Kidney tubule cell (primary cell): ENCODE measurements around the gene PRSS50.
"Not testable (repeated sequence)": the region's sequence is repeated elsewhere in the genome, so short reads cannot be mapped to it uniquely, and the experiment has no call there.

Experiments
- DNase-seq: peaks from one replicate; pipeline ENCODE4 v3.0.0-alpha.2; 2018; ENCODE audit warnings: low spot score

PRSS50 gene

DNA sequence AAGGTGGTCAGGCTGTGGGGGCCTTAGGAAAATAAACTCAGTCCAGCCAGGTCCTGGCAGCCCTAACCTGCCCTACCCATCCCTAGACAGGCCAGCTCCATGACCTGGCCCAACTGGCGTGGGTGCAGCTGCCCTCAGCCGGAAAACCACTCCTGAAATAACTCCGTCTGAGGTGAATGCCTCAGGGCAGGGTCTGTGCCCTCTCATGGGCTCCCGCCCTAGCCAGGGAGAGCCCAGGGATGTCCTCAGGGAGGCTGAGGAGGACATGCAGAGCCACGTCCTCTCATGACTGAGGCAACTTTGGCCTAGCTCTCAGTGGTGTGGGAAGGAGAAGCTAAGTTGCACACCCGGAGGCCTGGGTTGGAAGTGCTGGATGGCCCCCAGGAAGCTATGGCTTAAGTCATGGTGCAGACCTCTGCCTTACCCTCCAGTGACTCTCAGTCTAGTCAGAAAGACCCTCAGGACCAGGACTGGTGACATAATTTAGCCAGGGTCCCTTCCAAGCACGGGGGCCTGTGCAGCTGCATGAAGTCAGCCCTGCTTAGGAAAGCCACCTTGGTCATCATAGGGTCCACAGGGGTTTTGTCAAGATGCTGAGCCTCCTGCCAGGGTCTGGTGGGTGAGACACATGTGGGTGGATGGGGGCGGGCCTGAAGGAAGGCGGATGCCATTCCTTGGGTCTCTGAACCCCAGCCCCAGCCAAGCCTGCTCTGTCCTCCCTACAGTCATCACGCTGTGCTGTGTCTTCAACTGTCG is 9.1 kb downstream of the PRSS50 start:
- no peak for DNase-seq

GRCh38 chr3:46707601-46708011 is 10.1 kb downstream of the PRSS50 start:
- DNase-seq = no peak

GRCh38 chr3:46706771-46707582 is 10.7 kb downstream of the PRSS50 start:
- DNase-seq = no peak

DNA sequence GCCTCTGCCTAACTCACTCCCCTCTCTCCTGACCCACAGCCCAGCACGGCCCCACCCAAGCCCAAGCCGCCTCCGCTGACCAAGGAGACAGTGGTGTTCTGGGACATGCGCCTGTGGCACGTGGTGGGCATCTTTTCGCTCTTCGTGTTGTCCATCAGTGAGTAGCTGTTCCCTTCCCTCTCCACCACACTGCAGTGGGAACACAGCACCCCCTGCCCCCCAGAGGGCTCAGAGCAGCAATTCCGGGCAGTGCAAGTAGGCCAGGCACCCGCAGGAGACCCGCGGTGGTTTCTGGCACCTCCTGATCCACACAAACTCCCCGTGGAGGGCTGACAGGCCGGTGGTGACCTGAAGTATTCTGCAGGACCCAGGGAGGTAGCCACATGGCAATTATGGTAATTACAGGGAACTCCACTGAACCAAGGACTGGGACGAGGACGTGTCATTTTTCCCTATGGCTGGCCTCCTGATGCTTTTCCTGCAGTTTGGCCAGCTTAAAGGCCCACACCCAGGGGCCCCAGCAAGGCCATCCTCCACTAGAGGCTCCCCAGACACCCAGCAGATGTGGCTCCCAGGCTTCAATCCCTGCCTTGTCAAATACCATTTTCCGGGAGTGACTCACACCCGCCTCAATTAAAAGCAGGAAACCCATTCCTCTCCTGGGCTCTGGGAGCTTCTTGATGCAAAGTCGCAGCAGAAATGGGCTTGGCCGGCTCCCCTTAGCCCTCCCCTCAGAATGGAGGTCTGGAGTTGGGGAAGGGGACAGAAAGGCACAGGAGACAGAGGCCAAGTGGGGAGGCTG is 11.7 kb downstream of the PRSS50 start:
- DNase-seq = peak; percentile 73

- peak; percentile 79 for DNase-seq
These were observed 12.6 kb downstream of the PRSS50 start for GRCh38 chr3:46705022-46705530.

GRCh38 chr3:46704346-46704745 is 13.3 kb downstream of the PRSS50 start:
- not testable (repeated sequence) for DNase-seq

- no peak for DNase-seq
These were observed 14.6 kb downstream of the PRSS50 start for GRCh38 chr3:46703013-46703520.

DNA sequence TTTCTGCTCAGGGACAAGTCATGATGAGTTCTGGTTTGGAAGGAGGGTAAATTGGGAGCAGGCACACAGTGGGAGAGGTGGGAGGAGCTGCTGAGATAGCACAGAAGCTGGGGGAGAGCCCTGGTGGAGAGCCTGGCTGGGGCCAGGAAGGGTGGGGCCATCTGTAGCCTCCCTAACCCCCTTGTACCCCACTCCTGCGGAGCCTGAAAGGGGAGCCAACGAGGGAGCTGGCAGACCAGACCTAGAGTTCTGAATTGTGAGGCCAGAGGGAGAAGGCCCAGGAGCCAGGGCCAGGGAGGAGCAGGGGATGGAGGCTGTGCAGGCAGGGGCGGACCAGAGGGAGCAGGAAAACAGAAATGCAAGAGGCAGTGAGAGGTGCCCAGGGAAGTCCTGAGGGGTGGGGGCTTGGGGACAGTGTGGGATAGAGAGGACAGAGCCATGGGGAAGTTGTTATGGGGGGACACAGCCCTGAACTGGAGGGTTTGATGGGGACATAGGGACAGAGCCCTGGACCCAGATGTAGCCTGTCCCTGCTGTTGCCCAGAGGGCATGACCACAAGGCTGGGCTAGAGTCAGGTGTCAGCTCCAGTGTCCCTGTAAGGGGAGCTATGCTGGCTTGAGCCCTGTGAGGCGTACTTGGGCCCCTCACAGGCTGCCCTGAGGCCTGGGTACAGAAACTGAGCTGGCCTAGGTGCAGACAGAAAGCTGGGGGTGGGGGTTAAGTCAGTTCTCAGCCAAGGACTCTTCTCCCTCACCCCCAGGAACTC is 15.2 kb downstream of the PRSS50 start:
- DNase-seq = no peak

DNA sequence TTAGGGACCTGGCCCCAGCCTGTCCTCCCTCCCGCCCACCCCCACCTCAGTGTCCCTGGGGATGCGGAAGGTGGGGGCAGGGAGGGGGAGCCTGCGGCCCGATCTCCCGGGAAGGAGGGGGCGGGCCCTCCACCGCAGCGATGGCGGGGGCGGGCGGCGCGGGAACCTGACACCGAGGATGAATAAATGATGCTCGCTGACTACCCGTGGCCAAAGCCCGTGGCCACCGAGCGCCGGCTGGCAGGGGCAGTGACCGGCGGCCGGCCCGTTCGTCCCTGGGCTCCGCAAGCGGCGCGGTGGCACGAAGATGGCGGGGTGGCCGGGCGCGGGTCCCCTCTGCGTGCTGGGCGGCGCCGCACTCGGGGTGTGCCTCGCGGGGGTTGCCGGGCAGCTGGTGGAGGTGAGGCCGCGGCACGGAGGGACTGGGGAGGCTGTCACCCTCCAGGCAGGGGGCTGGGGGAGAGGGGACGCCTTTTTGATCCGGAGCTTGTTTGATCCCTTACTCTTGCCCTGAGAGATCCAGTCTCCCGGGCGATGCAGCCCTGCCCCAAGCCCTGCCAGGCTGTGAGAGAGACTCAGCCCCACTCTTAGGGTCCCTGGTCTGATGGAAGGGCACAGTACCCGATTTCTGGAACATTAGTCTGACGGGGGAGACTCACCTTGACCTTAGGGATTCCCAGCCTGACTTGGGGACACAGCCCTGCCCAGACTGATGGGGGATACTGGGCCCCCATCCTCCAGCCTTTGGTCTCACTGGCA is 16.3 kb downstream of the PRSS50 start, which contains the start of gene TMIE:
TMIE (plus strand) TSS at position 212 of the 759 bp plus-strand sequence; CDS start at position 308, 96 bp downstream.
- no peak for DNase-seq

DNA sequence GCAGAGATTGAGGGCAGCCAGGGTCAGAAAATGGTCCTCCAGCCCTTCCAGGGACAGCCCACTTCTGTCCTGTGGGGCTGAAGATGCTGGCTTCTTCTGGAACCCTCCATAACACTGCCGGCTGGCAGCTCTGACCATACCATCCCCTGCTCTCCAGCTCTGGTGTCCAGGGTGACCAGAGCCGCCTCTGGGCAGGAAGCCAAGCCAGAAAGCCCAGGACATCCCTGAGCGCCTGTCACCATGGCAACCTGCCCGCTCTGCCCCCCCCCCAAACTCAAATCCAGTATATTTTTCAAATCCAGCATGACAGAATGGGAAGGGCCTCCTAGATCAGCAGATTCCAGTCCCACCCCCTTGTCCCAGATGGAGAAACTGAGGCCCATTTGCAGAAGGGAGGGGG is 16.9 kb downstream of the PRSS50 start:
- DNase-seq = peak; percentile 66

- no peak for DNase-seq
These were observed 17.8 kb downstream of the PRSS50 start for GRCh38 chr3:46699676-46700523.

DNA sequence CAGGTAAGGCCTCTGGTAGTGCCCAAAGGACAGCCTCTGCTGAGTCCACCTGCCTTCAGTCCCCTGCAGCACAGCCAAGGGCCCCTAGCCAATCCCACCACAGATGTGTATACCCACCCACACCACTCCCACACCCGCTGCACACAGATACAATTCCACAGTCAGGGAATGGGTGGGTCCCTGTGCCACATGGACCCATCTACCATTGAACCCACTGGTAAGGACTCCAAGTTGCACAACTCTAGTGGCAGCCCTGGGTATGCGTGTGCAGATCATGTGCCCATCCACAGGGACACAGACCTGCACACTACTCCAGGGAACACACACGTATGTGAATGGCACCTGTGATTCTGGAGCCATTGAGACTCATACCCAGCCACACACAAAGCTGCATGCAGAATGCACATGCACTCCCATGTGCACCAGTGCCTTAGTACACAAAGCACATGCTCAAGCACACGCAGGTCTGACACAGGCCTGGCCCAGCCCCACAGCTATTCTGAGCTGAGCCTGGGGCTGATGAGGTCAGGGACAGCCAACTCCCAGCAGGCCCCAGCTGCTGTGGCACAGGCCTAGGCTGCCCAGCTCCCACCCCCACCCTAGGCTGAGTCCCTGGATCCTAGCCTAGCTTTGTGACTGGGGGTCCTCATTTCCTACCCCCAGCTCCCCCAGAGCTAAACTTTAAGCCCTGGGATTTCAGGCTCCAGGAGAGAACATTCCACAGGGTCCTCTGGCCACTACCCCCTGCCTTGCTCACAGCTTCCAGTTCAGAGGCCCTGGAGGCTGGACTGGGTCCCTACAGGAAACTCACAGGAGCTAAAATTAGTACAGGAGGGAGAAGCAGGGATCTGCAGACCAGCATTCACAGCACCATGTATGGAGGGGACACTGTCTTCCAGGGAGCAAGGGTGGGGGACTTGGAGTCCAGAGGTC is 21.4 kb downstream of the PRSS50 start:
- peak; percentile 57 for DNase-seq

DNA sequence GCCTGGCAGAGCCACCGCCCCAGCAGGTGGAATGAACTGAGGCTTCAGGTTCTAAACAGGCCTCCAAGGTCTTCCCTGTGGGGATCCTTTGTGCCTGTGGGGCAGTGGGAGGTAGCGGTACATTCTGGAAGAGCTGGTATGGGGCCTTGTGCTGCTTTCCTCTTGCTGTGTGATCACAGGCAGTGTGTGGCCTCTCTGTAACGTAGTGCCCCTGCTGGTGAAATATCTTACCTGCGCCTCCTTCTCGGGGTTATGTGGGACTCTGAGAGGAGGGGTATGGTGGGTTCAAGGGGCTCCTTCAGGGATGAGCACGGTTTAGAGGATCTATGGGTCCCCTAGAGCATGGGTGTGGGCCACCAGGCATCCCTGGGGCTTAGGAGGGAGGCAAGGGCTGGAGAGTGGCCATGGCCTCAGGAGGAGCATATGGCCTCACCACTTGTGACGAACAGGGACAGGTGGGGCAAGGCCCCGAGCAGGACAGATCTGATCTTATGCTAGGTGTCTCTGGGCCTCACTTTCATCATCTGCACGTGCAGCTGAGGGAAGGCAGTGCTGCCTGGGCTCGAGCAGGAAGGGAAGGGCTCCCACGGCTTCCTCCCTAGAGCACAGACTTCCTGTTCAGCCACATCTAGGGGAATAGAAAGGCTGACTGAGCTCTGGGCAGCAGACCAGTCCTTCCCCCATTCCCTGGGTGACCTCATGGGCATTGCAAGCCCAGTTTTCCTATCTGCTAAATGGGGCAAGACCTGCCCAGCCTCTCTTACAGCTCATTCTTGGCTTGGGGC is 22.3 kb downstream of the PRSS50 start:
- peak; percentile 83 for DNase-seq

- no peak for DNase-seq
These were observed 23.1 kb downstream of the PRSS50 start for GRCh38 chr3:46694520-46694919.

DNA sequence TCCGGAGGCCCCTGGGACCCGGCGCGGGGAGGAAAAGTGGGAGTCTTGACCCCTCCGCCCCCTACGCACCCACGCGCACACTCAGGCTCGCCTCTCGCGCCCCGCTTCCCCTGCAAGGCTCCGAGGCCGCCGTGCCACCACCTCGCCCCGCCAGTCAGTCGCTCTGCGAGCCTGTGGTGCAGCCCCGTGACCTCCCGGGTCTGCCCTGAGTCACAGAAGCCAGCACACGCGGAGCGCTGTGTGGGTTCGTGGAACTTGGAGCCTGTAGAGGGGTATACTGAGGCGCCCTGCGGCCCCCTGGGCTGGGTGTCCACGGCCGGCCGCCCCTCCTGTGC is 23.8 kb downstream of the PRSS50 start:
- DNase-seq = peak; percentile 79

GRCh38 chr3:46693038-46693891 is 24.4 kb downstream of the PRSS50 start, which contains the start of gene ALS2CL:
Gene ALS2CL, minus strand, starts transcription at chr3:46693679. Its CDS starts 4,239 bp downstream, at chr3:46689440.
- DNase-seq = peak; percentile 81
